ENCODE measurements around the gene ELOVL1.

The ELOVL1 gene

DNA sequence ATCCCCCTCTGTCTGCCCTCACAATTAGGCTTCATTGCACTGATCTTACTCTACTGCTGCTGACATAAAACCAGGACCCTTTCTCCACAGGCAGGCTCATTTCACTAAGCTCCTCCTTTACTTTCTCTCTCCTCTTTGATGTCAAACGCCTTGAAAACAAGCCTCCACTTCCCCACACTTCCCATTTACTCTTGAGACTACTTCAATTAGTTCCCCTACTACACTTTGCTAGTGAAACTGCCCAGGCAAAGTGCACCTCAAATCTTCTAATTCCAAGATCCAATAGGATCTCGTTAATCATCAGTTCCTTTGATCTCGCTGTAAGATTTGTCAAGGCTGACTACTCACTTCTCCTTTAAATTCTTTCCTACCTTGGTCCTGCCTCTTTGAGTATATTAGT lies 14.9 kb downstream of the ELOVL1 start:
- DNase-seq = no peak

DNA sequence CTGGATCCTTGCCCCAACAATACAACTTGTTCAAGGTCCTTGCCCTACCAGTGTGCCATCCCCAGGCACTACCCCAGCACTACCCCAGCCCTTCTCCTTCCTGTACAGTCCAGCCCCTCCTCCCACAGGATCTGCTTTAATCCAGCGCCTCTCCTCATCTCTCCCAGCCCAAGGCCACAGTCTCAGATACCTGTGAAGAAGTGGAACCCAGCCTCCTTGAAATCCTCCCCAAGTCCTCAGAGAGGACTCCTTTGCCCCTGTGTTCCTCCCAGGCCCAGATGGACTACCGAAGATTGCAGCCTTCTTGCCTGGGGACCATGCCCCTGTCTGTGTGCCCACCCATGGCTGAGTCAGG lies 15.5 kb downstream of the ELOVL1 start:
- DNase-seq = no peak

DNA sequence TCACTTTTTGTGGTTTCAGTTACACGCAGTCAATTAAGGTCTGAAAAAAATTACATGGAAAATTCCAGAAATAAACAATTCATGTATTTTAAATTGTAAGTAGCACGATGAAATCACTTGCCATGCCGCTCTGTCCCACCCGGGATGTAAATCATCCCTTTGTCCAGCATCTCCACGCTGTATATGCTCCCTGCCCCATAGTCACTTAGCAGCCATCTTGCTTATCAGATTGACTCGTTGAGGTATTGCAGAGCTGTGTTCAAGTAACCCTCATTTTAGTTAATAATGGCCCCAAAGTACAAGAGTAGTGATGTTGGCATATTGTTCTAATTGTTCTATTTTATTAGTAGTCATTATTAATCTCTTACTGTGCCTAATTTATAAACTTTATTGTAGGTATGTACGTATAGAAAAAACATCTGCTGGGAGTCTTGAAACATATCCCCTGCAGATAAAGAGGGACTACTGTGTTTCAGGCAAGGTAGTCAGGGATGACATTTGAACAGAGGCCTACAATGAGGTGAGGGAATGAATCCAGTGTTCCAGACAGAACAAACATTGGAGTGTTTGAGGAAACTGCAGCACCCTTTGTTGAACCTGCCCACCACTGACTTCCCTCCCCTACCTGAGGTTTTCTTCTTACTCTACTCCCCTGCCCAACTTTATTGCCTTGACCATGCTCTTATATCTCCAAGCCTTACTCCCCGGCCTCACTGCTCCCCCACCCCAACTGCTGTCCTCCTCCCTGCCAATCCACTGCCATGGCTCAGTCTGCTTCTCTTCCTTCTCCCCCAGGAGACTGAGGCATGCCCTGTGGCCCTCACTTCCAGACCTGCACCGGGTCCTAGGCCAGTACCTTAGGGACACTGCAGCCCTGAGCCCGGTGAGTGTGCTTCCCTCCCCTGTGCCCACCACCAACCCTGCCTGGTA lies 16.1 kb downstream of the ELOVL1 start:
- DNase-seq = no peak

DNA sequence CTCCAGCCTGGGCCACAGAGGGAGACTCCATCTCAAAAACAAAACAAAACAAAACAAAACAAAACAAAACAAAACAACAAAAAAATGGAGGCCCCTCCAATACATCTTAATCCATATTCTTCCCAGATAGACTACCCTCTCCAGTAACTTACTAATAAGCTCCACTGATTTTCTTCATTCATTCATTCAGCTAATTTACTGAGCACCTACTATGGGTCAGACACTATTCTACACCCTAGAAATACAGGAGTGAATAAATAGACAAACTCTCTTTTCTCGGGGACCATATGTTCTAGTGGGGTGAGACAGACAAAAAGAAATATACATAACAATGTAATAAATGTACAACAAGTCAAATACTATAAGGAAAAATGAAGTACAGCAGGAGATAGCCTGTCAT lies 16.8 kb downstream of the ELOVL1 start:
- DNase-seq = no peak

DNA sequence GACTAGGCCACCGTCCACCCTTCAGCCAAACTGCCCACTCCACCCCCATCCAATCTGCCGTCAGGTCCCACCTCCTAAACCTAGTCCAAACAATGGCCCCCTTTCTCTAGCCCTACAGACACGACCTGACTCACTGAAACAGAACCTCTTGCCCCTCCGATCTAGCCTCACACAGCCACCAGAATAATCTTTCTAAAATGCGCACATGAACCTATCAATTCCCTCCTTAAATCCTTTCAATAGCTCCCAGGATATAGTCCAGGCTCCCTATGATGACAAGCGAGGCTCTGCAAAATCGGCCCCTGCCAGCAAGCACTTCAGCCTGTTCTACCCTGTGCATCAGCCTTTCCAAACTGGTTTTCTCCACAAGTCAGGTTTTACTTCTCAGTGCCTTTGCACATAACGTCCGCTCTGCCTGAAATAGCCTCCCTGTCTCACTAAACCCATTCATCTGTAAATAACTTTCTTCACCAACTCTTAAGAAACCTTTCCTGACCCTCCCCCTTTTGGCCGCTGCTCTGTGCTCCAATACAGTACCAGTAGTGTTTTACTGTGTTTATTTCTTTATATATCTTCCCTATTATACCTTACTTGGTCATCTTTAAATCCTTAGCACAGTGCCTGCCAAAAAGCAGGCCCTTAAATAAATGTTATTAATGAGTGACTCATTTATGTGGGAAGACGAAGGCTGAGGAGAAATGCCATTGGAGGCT lies 18.1 kb downstream of the ELOVL1 start:
- no peak for DNase-seq

DNA sequence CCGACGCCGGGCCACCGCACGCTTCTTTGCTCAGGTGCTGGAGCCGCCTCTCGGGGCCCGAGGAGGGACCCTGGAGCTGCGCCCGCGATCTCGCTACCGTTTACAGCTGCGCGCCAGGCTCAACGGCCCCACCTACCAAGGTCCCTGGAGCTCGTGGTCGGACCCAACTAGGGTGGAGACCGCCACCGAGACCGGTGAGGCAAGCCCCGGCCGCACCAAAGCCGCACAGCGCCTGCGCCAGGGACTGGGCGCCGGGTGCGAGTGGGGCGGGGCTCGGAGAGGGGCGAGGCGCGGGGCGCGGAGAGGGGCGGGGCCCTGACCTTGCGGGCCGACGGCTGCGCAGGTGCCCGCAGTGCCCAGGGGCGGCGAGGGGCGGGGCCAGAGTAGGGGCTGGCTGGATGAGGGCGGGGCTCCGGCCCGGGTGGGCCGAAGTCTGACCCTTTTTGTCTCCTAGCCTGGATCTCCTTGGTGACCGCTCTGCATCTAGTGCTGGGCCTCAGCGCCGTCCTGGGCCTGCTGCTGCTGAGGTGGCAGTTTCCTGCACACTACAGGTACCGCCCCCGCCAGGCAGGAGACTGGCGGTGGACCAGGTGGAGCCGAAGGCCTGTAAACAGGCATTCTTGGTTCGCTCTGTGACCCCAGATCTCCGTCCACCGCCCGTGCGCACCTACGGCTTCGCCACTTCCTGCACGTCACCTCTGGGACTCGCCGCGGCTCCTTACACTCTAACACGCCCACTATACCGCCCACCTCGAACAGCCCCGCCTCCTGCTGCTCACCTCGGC lies 18.8 kb downstream of the ELOVL1 start:
- DNase-seq = peak; percentile 55

DNA sequence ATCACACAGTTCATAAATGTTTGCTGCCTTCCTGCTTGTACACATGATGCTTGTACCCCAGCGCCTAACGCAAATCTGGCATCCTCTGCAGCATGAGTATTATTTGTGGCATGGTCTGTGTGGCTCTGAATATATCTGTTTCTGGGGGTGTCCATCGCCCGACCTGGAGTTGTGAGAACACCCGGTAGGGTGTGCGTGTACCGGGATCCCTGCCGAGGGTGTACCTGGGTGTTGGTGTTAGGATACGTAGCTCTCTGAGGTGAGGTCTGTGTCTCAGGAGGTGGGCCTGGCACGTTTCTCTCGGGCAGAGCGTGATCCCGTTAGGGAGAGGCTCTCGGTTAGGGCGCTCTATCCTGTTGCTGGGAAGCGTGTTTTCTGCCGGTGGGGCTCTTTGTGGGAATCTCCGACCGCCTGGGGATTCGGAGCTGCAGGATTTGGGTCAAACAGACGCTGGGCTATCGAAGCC lies 19.4 kb downstream of the ELOVL1 start:
- DNase-seq = no peak

DNA sequence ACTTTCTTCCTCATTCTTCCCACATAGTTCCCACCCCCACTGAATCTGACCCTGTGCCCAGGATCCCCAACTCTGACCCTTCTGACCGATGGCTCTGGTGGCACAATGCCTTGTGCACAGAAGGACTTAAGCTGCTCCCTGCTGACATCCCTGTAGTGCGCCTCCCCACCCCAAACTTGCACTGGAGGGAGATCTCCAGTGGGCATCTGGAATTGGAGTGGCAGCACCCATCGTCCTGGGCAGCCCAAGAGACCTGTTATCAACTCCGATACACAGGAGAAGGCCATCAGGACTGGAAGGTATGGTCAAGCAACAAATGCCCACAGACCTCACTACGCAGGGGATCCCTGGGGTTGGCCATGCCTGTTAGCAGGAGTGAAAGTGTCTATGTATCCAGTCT lies 21.2 kb downstream of the ELOVL1 start:
- no peak for DNase-seq

DNA sequence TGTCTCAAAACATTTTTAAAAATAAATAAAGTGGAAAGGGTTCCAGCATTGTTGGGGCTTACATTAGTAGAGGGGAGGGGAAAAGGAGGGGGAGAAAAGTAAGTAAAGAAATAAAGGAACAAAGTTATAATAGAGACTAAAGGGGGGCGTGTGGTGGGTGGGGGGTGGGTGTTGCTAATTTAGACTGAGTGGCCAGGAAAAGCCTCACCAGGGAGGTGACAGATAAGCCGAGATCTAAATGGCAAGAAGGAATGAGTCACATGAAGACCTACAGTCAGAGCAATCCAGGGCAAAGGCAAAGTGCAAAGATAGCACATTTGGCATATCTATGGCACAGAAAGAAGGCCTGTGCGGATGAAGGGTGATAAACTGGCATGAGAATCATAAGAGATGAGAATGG lies 22.7 kb downstream of the ELOVL1 start:
- no peak for DNase-seq

DNA sequence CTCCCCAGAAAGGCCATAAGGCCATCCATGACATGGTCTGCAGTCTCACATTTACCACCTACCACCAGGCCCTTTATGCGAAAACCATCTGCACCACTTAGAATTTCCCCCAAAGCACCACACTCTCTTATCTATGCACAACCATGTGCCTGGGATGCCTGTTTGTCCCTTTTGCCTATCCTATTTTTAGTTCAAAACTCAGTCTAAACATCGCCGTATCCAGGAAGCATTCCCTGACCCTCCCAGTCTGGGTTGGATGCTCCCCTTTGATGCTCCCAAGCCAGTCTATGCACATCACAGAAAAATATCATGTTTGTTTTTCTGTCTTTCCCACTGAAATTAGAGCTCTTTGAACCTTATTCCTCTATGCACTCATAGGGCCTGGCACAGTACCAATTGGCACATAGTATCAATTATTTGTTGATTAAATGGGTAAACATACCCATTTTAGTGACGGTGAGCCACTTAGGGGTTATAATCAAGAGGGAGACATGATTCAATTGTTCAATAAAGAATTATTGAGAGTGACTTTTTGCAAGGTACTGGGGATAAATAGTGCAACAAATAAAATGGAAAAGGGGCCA lies 23.5 kb downstream of the ELOVL1 start:
- DNase-seq = no peak

DNA sequence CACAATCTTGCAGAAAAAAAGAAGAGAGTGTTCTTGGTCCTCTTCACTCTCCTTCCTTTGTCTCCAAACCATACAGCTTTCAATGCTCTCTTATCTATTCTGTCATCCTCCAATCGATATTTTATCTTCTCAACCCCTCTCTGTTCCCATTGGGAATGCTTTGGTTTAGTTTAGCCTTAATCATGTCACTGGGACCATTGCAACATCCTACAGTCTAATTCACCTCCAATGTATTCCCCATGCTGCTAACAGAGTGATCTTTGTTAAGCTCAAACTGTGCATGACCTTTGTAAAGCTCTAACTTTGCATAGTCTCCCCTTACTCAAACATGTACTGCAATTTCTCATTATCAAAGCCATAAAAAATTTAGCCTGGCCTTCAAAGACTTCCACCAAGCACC lies 27.3 kb downstream of the ELOVL1 start:
- no peak for DNase-seq

DNA sequence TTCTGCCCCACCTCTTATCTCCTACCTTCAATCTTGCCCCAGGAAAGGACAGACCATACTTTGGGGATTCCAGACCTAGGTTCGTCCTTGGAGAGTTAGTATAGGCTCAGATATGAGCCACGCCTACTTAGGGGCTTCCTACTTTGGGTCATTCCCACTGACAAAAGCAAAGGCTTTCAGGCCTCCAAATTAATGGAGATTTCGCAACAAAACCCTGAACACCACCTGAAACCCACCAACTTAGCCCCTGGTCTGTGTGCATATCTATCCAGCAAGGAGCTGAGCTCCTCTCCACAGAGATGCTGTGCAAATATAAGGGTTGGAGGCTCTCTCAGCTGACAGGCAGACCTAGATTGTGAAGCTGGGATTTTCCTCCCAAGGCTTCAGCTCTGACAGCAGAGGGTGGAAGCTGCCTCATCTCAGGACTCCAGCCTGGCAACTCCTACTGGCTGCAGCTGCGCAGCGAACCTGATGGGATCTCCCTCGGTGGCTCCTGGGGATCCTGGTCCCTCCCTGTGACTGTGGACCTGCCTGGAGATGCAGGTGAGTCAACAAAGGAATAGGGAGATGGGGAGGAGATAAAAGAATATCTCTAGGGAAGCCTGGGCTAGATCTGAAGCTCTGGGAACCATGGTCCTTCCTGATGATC lies 28.1 kb downstream of the ELOVL1 start:
- DNase-seq = no peak

DNA sequence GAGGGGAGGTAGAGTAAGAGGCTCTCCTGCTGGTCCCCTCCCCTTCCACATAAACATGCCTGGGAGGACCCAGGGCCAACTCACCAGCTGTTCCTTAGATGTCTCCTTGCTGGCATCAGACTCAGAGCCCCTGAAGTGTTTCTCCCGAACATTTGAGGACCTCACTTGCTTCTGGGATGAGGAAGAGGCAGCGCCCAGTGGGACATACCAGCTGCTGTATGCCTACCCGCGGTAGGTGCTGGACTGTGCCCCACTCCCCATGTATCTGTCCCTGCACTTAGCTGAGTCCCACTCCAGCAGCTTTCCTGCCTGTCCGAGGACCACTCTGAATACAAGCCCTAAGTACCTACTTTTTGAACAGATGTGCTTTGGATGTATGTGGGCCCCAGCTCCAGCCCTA lies 29.8 kb downstream of the ELOVL1 start:
- no peak for DNase-seq

DNA sequence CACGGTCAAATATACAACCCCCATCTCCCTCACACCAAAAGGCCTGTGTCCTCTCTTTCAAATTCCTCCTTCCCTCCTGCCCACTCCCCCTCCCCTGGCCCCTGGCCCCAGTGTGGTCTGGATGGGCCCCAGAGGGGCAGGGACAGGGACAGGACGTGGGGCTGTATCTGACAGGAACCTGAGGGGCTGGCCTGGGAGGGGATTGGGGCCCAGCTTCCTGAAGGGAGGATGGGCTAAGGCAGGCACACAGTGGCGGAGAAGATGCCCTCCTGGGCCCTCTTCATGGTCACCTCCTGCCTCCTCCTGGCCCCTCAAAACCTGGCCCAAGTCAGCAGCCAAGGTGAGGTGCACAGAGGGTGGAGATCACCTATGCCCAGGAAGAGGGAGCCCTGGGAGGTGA lies 30.2 kb downstream of the ELOVL1 start, which contains the start of gene MPL:
TSS of gene MPL (plus strand) at position 231 of the 400 bp plus-strand sequence. CDS start at position 262, 31 bp downstream.
- DNase-seq = no peak

DNA sequence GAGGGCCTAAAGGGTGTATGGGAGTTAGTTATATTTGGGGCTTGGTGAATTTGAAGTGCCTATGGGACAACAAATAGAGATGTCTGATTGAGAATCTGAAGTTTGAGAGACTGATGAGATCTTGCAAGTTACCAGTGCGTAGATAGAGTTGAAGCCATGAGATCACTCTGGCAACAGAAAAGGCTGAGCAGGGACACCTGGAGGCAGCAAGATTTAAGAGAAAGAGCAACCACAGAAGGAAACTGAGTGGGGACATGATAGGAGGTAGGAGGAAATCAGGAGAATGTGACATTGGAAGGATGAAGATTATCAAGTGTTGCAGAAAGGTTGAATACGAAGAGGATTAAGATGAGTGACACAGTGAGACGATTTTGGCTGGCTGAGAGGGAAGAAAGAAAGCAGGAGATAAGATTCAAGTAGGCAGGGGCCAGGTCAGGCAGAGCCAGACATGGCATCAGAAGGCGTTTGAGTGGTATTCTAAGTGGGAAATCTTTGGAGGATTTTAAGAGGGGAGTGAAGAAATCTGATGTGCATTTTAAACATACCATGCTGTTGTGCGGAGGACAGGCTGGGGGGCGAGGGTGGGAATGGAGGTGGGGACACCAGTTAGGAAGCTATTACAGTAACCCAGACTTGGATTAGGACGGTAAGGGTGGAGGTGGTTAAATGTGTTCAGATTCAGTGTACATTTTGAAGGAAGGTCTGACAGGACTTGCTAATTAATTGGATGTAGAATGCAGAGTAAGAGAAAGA lies 33.2 kb downstream of the ELOVL1 start:
- DNase-seq = no peak

DNA sequence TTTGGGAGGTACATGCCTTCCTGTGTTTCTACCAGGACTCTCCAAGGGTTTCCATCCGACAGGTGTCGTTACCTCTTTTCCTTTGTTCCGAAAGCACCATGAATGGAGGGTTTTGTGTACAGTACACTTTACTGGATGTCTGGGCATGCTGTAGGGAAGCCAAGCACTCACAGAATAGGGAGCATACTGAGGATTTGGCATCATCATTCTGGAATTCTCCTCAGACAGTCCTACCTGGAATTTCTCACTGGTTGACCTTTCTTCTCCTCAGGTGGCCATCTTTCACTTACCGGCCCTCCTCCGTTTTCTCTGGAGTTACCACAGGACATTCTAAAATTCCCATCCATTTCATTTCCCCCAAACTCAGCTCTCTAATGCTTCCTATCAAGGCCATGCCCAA lies 36.1 kb downstream of the ELOVL1 start:
- no peak for DNase-seq

DNA sequence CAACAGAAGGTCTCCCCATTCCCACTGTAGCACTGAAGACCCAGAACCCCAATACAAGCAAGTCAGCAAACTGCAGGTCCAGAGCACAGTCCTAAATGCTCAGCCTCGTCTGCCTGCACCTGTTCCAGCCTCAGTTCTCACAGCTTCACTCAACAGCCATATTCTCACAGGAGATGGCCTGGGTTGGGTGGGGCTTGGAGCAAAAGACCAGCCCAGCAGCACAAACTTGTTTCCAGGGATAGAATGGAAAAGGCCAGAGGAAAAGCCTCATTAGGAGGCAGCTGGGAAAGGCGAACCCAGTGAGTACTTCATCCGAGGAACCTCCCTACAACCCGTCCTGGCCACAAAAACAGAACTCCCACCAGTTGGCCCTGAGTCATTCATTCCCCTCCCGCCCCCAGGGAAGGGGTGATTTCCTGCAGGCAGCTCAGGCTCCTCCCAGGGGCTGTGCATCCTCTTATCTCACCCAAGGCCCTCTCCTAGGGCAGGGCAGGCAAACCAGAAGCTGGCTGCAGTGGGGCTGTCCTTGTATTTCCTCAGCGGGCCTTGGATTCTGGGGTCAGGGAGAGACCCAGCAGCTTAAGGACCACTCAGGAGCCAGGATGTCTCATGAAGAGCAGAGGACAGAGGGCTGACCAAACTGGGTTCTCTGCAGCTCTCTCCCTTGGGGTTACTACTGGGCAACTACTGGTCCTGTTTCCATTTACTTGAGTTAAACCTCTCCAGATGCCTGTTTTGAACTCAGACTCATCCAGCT lies 37.6 kb downstream of the ELOVL1 start:
- DNase-seq = peak; percentile 34

DNA sequence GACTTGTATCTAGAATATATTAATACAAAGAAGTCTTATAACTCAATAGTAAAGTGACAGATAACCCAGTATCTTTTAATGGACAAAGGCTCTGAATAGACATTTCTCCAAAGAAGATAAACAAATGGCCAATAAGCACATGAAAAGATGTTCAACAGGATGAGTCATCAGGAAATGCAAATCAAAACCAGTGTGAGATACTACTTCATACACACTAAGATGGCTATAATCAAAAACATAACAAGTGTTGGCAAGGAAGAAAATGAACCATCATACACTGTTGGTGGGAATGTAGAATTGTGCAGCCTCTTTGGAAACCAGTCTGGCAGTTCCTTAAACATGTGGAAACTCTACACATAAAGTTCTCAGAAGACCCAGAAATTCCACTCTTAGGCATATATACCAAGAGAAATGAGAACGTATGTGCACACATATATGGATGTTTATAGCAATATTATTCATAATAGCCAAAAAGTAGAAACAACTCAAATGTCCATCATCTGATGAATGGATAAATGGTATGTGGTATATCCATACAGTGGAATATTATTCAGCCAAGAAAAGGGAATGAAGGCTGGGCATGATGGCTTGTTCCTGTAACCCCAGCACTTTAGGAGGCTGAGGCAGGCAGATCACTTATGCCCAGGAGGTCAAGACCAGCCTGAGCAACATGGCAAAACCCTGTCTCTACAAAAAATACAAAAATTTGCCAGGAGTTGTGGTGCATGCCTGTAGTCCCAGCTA lies 40.1 kb downstream of the ELOVL1 start:
- no peak for DNase-seq

DNA sequence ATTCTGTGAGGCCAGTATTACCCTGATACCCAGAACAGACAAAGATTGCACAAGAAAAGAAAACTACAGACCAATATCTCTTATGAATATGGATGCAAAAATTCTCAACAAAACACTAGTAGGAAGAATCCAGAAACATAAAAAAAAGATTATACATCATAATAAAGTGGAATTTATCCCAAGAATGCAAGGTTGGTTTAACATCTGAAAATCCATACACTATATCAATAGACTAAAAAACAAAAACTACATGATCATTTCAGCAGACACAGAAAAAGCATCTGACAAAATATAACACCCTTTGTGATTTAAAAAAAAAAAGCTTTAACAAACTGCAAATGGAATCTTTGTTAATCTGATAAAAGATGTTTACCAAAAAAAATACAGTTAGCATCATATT lies 42.4 kb downstream of the ELOVL1 start:
- no peak for DNase-seq

DNA sequence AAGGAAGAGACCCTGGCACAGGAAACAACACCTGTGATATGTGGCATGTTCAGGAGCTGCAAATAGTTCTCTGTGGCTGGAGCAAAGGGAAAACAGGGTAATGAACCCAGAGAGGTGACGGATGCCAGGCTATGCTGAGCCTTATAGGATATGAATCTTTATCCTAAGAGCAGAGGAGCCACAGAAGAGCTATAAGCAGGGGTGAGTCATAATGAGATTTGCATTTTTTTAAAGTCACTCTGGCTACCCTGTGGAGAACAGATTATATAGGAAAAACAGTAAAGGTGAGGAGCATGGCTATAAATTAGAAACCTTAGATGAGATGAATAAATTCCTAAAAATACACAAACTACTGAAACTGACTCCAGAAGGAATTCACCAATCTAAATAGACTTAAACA lies 43.0 kb downstream of the ELOVL1 start:
- DNase-seq = no peak

All from activated CD8-positive, alpha-beta memory T cell treated with anti-CD3 and anti-CD28 coated beads, Interleukin-2, amount 50 U/mL, for 4 hours (primary cell).